PC-9 (cell line): ENCODE measurements around the gene PPFIBP1. TPM values are rescaled to one million over a fixed set of nuclear protein-coding genes. Genes with fewer than 3 reads are reported as not detected.

Experiments
- BruUV-seq: library from RNA; stranded (reverse); fragments of 400-500 nt; replicated peaks from 2 replicates; lab custom pipeline; 2021; lab: Mats Ljungman, UMichigan
- CTCF ChIA-PET: fragments of 300-600 bp; sonication (Branson Sonifier 250); formaldehyde crosslinking; loops from one replicate; lab custom pipeline; 2022; ENCODE audit warnings: antibody characterized with exemption; lab: Charles Lee
- POLR2A ChIA-PET: fragments of 300-600 bp; sonication (Branson Sonifier 250); formaldehyde crosslinking; loops from one replicate; lab custom pipeline; 2022; ENCODE audit warnings: antibody characterized with exemption; ENCODE audit not compliant: unreplicated experiment; lab: Charles Lee
- DNase-seq, 2 experiments: peaks; one replicate each; pipeline versions ENCODE4 v3.0.0 to v3.0.0-alpha.2; 2015 to 2022; ENCODE audit warnings: mixed read lengths in 1 of 2
- H2AFZ ChIP-seq: fragments of 200-600 bp; sonication (generic); 2 replicates; pipeline ENCODE4 v1.8.1; 2017; ENCODE audit warnings: antibody characterized with exemption
- H3F3A ChIP-seq: fragments of 200-600 bp; sonication (generic); 2 replicates; pipeline ENCODE4 v1.8.1; 2017; ENCODE audit warnings: antibody characterized with exemption, mild to moderate bottlenecking, low read depth; ENCODE audit not compliant: insufficient read depth
- H3K27ac ChIP-seq: fragments of 200-600 bp; sonication (generic); 2 replicates; pipeline ENCODE4 v1.6.1; 2016; ENCODE audit warnings: mixed run types
- H3K27me3 ChIP-seq: fragments of 200-600 bp; sonication (generic); 2 replicates; pipeline ENCODE4 v1.6.1; 2016; ENCODE audit warnings: low read depth, mixed run types; ENCODE audit not compliant: insufficient read depth
- H3K36me3 ChIP-seq: fragments of 200-600 bp; sonication (generic); 2 replicates; pipeline ENCODE4 v1.6.1; 2016; ENCODE audit warnings: low read depth, mixed run types
- H3K4me1 ChIP-seq: fragments of 200-600 bp; sonication (generic); replicated peaks from 2 replicates; pipeline ENCODE4 v1.6.1; 2016; ENCODE audit warnings: mixed run types; ENCODE audit not compliant: insufficient read depth
- H3K4me2 ChIP-seq: fragments of 200-600 bp; sonication (generic); 2 replicates; pipeline ENCODE4 v1.6.1; 2017; ENCODE audit warnings: mixed run types
- H3K4me3 ChIP-seq: fragments of 200-600 bp; sonication (generic); 2 replicates; pipeline ENCODE4 v1.6.1; 2016; ENCODE audit warnings: mixed run types
- H3K79me2 ChIP-seq: fragments of 200-600 bp; sonication (generic); 2 replicates; pipeline ENCODE4 v1.6.1; 2017; ENCODE audit warnings: low read depth, mixed run types
- H3K9me2 ChIP-seq: fragments of 200-600 bp; sonication (generic); 2 replicates; pipeline ENCODE4 v1.8.1; 2017; ENCODE audit warnings: mild to moderate bottlenecking; ENCODE audit not compliant: insufficient read depth
- H3K9me3 ChIP-seq: fragments of 200-600 bp; sonication (generic); 2 replicates; pipeline ENCODE4 v1.8.1; 2016; ENCODE audit warnings: low read depth; ENCODE audit not compliant: insufficient read depth
- H4K20me1 ChIP-seq: fragments of 200-600 bp; sonication (generic); 2 replicates; pipeline ENCODE4 v1.8.1; 2017; ENCODE audit not compliant: insufficient read depth
- CTCF ChIP-seq: fragments of 200-600 bp; sonication (generic); conservative IDR thresholded peaks from 2 replicates; pipeline ENCODE4 v1.6.1; 2017; ENCODE audit warnings: mixed run types, antibody characterized with exemption, mild to moderate bottlenecking, moderate library complexity
- EZH2 ChIP-seq: fragments of 200-600 bp; sonication (generic); IDR thresholded peaks from 2 replicates; pipeline ENCODE4 v1.8.0; 2017; ENCODE audit warnings: antibody characterized with exemption, low read depth
- intact Hi-C: fragments of 100-400 bp; cut with micrococcal nuclease; formaldehyde crosslinking; loops from one replicate; pipeline ENCODE4 v1.10.0; 2022; ENCODE audit not compliant: unreplicated experiment
- total RNA-seq: library from RNA; stranded (reverse); gene quantifications from 2 replicates; pipeline ENCODE4 v1.2.3, GENCODE V29; 2021

The PPFIBP1 gene
- total RNA-seq, 1 experiment from 2014 or later = 77.0 TPM

- no peaks in the 10 kb centered on the region for H3K36me3 ChIP-seq
- H3K4me2 ChIP-seq = no peak overlapping the region
- CTCF ChIA-PET = no interaction called here
- no TSS peak for BruUV-seq
- intact Hi-C loops = no loop called here
- H3K4me3 ChIP-seq = no peak overlapping the region
- H3K9me2 ChIP-seq = no peaks in the 10 kb centered on the region
- TF ChIP-seq EZH2 (no peak), CTCF (no peak)
- H3K79me2 ChIP-seq = no peaks in the 10 kb centered on the region
- POLR2A ChIA-PET = interaction anchor here (0.6 kb wide), 1 partner anchor 65 kb away, joined by 19 read pairs; no protein-coding TSS in a partner anchor
- H3F3A ChIP-seq = peaks cover 9% of the 10 kb centered on the region
- DNase-seq = no peak
- H3K9me3 ChIP-seq = no peaks in the 10 kb centered on the region; the same call in 1 of the 2 replicates
- peaks cover 19% of the 10 kb centered on the region for H3K4me1 ChIP-seq
- H4K20me1 ChIP-seq = no peaks in the 10 kb centered on the region
- H3K27me3 ChIP-seq = no peaks in the 10 kb centered on the region
- H2AFZ ChIP-seq = no peak overlapping the region
- no peak overlapping the region for H3K27ac ChIP-seq
These were observed 92.5 kb downstream of the PPFIBP1 start for GRCh38 chr12:27616356-27617142.

- TF ChIP-seq EZH2 = no peak
- no peak for TF ChIP-seq CTCF
- intact Hi-C loops = loop anchor here (1.0 kb wide), 3 partner anchors 70 to 276 kb away; partner anchors contain the start of gene PPFIBP1
- Histone ChIP-seq H3K27me3 (no peaks in the 10 kb centered on the region), H2AFZ (no peak overlapping the region), H3K4me2 (0 out of 2 replicates have a peak overlapping the region, but pooled peaks have one; percentile 34), H3K9me3 (no peaks in the 10 kb centered on the region; the same call in 1 of the 2 replicates), H3K4me1 (peaks cover 25% of the 10 kb centered on the region), H4K20me1 (no peaks in the 10 kb centered on the region), H3K79me2 (no peaks in the 10 kb centered on the region), H3K9me2 (no peaks in the 10 kb centered on the region), H3K36me3 (no peaks in the 10 kb centered on the region), H3F3A (peaks cover 9% of the 10 kb centered on the region), H3K27ac (peak overlapping the region; percentile 55), H3K4me3 (no peak overlapping the region)
- DNase-seq = no peak
- BruUV-seq = no TSS peak
- POLR2A ChIA-PET = no interaction called here
- CTCF ChIA-PET = no interaction called here
These were observed 94.8 kb downstream of the PPFIBP1 start for GRCh38 chr12:27618836-27619235.

- Histone ChIP-seq H3K27me3 (no peaks in the 10 kb centered on the region), H3K4me2 (0 out of 2 replicates have a peak overlapping the region, but pooled peaks have one; percentile 27), H2AFZ (no peak overlapping the region), H4K20me1 (no peaks in the 10 kb centered on the region), H3K79me2 (no peaks in the 10 kb centered on the region), H3K9me3 (no peaks in the 10 kb centered on the region; the same call in 1 of the 2 replicates), H3F3A (peaks cover 9% of the 10 kb centered on the region), H3K4me1 (peaks cover 25% of the 10 kb centered on the region), H3K9me2 (no peaks in the 10 kb centered on the region), H3K36me3 (no peaks in the 10 kb centered on the region), H3K4me3 (no peak overlapping the region), H3K27ac (peak overlapping the region; percentile 55)
- ChIA-PET POLR2A (interaction anchor here (0.7 kb wide), 1 partner anchor 571 kb away, joined by 8 read pairs; no protein-coding TSS in a partner anchor), CTCF (no interaction called here)
- intact Hi-C loops = loop anchor here (1.0 kb wide), 3 partner anchors 70 to 276 kb away; partner anchors contain the start of gene PPFIBP1
- peak; percentile 34 to 86 for DNase-seq
- TF ChIP-seq EZH2 (no peak), CTCF (no peak)
- no TSS peak for BruUV-seq
These were observed 95.3 kb downstream of the PPFIBP1 start for GRCh38 chr12:27619308-27619707.
